SK-N-SH (cell line): ENCODE data around the gene NRG4. TPM values are rescaled to one million over a fixed set of nuclear protein-coding genes. Genes with fewer than 3 reads are reported as not detected.

Experiments used
- CTCF ChIA-PET: fragments of 300-600, 350-600 bp; formaldehyde crosslinking; extraction: SDS; loops from one replicate; lab custom pipeline; 2021; lab: Yijun Ruan, JAX
- POLR2A ChIA-PET: fragments of 350-600 bp; sonication (Branson Sonifier 250); formaldehyde crosslinking; extraction: SDS; loops from one replicate; lab custom pipeline; 2020; ENCODE audit warnings: antibody characterized with exemption, inconsistent platforms; lab: Yijun Ruan, JAX
- DNase-seq: peaks from one replicate; pipeline ENCODE4 v3.0.0; 2012
- H2AFZ ChIP-seq: fragments of 200-600 bp; sonication (generic); 2 replicates; pipeline ENCODE4 v1.8.1; 2016; ENCODE audit warnings: antibody characterized with exemption, mild to moderate bottlenecking, low read depth
- H3F3A ChIP-seq: fragments of 200-600 bp; sonication (generic); replicated peaks from 2 replicates; pipeline ENCODE3; 2016; ENCODE audit warnings: antibody characterized with exemption, mild to moderate bottlenecking; ENCODE audit not compliant: insufficient read depth
- H3K27ac ChIP-seq, 2 experiments: fragments of 200-500 bp in 1 of 2; fragments of 200-600 bp in 1 of 2; sonication (Bioruptor generic) in 1 of 2; sonication (generic), shearing (Covaris generic) in 1 of 2; 2 replicates each; pipeline versions ENCODE4 v1.5.1 to v1.6.1; 2014 to 2016; ENCODE audit warnings: low read depth in 2 of 2, inconsistent platforms in 1 of 2, low read length in 1 of 2, mild to moderate bottlenecking in 1 of 2, mixed read lengths in 1 of 2
- H3K27me3 ChIP-seq: fragments of 200-600 bp; sonication (generic), shearing (Covaris generic); 2 replicates; pipeline ENCODE4 v1.6.1; 2016; ENCODE audit warnings: mixed run types; ENCODE audit not compliant: insufficient read depth
- H3K36me3 ChIP-seq, 2 experiments: fragments of 200-500 bp in 1 of 2; fragments of 200-600 bp in 1 of 2; sonication (Bioruptor generic) in 1 of 2; sonication (generic) in 1 of 2; replicated peaks in 1 of 2; 2 replicates each; pipeline versions ENCODE3 to v1.5.1; 2014 to 2016; ENCODE audit warnings: low read length in 1 of 2, mild to moderate bottlenecking in 1 of 2; ENCODE audit not compliant: insufficient read depth in 2 of 2, control insufficient read depth in 1 of 2
- H3K4me1 ChIP-seq, 2 experiments: fragments of 200-500 bp in 1 of 2; fragments of 200-600 bp in 1 of 2; sonication (Bioruptor generic) in 1 of 2; sonication (generic), shearing (Covaris generic) in 1 of 2; 2 replicates each; pipeline versions ENCODE4 v1.5.1 to v1.6.1; 2014 to 2016; ENCODE audit warnings: low read depth in 1 of 2, low read length in 1 of 2, mixed run types in 1 of 2; ENCODE audit not compliant: insufficient read depth in 2 of 2, control insufficient read depth in 1 of 2
- H3K4me2 ChIP-seq: fragments of 200-600 bp; sonication (generic), shearing (Covaris generic); 2 replicates; pipeline ENCODE4 v1.6.1; 2017; ENCODE audit warnings: mixed run types
- H3K4me3 ChIP-seq, 2 experiments: fragments of 200-500 bp in 1 of 2; fragments of 200-600 bp in 1 of 2; sonication (Bioruptor generic) in 1 of 2; sonication (generic), shearing (Covaris generic) in 1 of 2; 2 replicates each; pipeline versions ENCODE4 v1.5.1 to v1.8.1; 2014 to 2016; ENCODE audit warnings: low read depth in 2 of 2, inconsistent platforms in 1 of 2, low read length in 1 of 2, mild to moderate bottlenecking in 1 of 2, mixed read lengths in 1 of 2, moderate library complexity in 1 of 2
- H3K79me2 ChIP-seq: fragments of 200-600 bp; sonication (generic); 2 replicates; pipeline ENCODE4 v1.8.1; 2017; ENCODE audit warnings: mild to moderate bottlenecking; ENCODE audit not compliant: insufficient read depth
- H3K9ac ChIP-seq: fragments of 200-600 bp; sonication (generic); 2 replicates; pipeline ENCODE4 v1.6.1; 2017; ENCODE audit warnings: mixed run types
- H3K9me2 ChIP-seq: fragments of 200-600 bp; sonication (generic); 2 replicates; pipeline ENCODE4 v1.6.1; 2017; ENCODE audit warnings: mixed run types
- H3K9me3 ChIP-seq: fragments of 200-600 bp; sonication (generic); 2 replicates; pipeline ENCODE4 v1.6.1; 2017; ENCODE audit warnings: mixed run types, mild to moderate bottlenecking, moderate library complexity
- H4K20me1 ChIP-seq: fragments of 200-600 bp; sonication (generic); 2 replicates; pipeline ENCODE4 v1.6.1; 2017; ENCODE audit warnings: mild to moderate bottlenecking, mixed run types; ENCODE audit not compliant: insufficient read depth
- CHD2 ChIP-seq: fragments of 150-350 bp; IDR thresholded peaks from 2 replicates; pipeline ENCODE4 v1.6.1; 2018; ENCODE audit warnings: low read length; ENCODE audit not compliant: partially characterized antibody
- EZH2phosphoT487 ChIP-seq: fragments of 200-600 bp; sonication (generic); IDR thresholded peaks from 2 replicates; pipeline ENCODE4 v1.6.1; 2017; ENCODE audit warnings: low read depth, mixed run types, mild to moderate bottlenecking, antibody characterized with exemption, moderate library complexity, borderline replicate concordance
- FOSL2 ChIP-seq: IDR thresholded peaks from 2 replicates; pipeline ENCODE4 v1.4.0; 2012; ENCODE audit warnings: low read depth, mild to moderate bottlenecking, moderate library complexity, borderline replicate concordance
- NFIC ChIP-seq: IDR thresholded peaks from 2 replicates; pipeline ENCODE4 v1.4.0; 2012; ENCODE audit warnings: borderline replicate concordance
- NRF1 ChIP-seq: IDR thresholded peaks from 2 replicates; pipeline ENCODE4 v1.6.1; 2012; ENCODE audit warnings: low read depth, mild to moderate bottlenecking, low read length
- POLR2AphosphoS5 ChIP-seq: IDR thresholded peaks from 2 replicates; pipeline ENCODE4 v1.6.1; 2012; ENCODE audit warnings: low read depth, low read length
- RAD21 ChIP-seq: IDR thresholded peaks from 2 replicates; pipeline ENCODE4 v1.6.1; 2012; ENCODE audit warnings: mild to moderate bottlenecking, low read length
- SMC3 ChIP-seq: IDR thresholded peaks from 2 replicates; pipeline ENCODE4 v1.6.1; 2012; ENCODE audit warnings: low read depth, low read length, improper control_type of control experiment
- USF1 ChIP-seq: IDR thresholded peaks from 2 replicates; pipeline ENCODE4 v1.4.0; 2012; ENCODE audit warnings: low read depth, borderline replicate concordance
- WGBS: methylation state at CpG from one replicate; pipeline ENCODE4 v1.1.6; 2017; ENCODE audit warnings: low lambda C conversion rate; 5-methylcytosine and 5-hydroxymethylcytosine counted together
- polyA plus RNA-seq, 3 experiments: library from polyadenylated mRNA; depleted of rRNA; stranded (reverse); fragments of >200 nt; gene quantifications; 2 replicates each; pipeline ENCODE4 v1.2.3, GENCODE V29; 2012
- TF ChIP-seq, protein P1 (sequence below): IDR thresholded peaks from 2 replicates; pipeline ENCODE4 v1.4.0; 2012; ENCODE audit warnings: low read depth, borderline replicate concordance
- TF ChIP-seq, protein P2 (sequence below): fragments of 150-350 bp; IDR thresholded peaks from 2 replicates; pipeline ENCODE4 v1.6.1; 2017; ENCODE audit warnings: antibody characterized with exemption, low read length, low read depth, borderline replicate concordance
- TF ChIP-seq, protein P3 (sequence below): IDR thresholded peaks from 2 replicates; pipeline ENCODE4 v1.4.0; 2012; ENCODE audit warnings: low read depth

NRG4 gene
- polyA plus RNA-seq, 1 of the 3 experiments (the other 2 are of a cell fraction) = not detected

DNA sequence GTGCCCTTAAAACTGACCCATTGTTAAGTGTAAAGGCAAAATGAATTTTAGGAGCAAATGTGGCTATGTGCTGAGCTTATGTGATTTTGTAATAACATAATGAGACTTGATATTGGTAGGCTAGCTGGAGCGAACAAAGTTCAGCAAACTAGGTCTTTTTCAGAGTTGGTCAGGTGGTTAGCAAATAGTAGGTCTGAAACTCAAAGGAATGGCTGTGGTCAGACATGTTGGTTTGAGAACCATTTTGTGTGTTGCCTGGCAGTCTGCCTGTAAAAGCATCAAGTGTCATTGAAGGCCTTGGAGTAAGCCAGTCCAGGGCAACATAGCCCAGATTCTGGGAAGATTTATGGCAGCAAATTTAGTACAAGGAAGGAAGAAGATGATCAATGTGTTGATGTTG is 92.1 kb downstream of the NRG4 start (continued):
- TF ChIP-seq, protein P1, sequence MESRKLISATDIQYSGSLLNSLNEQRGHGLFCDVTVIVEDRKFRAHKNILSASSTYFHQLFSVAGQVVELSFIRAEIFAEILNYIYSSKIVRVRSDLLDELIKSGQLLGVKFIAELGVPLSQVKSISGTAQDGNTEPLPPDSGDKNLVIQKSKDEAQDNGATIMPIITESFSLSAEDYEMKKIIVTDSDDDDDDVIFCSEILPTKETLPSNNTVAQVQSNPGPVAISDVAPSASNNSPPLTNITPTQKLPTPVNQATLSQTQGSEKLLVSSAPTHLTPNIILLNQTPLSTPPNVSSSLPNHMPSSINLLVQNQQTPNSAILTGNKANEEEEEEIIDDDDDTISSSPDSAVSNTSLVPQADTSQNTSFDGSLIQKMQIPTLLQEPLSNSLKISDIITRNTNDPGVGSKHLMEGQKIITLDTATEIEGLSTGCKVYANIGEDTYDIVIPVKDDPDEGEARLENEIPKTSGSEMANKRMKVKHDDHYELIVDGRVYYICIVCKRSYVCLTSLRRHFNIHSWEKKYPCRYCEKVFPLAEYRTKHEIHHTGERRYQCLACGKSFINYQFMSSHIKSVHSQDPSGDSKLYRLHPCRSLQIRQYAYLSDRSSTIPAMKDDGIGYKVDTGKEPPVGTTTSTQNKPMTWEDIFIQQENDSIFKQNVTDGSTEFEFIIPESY = no peak
- TF ChIP-seq RAD21 (no peak), CHD2 (no peak), NRF1 (no peak), NFIC (no peak), POLR2AphosphoS5 (no peak), EZH2phosphoT487 (no peak)
- TF ChIP-seq, protein P2, sequence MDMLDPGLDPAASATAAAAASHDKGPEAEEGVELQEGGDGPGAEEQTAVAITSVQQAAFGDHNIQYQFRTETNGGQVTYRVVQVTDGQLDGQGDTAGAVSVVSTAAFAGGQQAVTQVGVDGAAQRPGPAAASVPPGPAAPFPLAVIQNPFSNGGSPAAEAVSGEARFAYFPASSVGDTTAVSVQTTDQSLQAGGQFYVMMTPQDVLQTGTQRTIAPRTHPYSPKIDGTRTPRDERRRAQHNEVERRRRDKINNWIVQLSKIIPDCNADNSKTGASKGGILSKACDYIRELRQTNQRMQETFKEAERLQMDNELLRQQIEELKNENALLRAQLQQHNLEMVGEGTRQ = no peak
- TF ChIP-seq, protein P3, sequence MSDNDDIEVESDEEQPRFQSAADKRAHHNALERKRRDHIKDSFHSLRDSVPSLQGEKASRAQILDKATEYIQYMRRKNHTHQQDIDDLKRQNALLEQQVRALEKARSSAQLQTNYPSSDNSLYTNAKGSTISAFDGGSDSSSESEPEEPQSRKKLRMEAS = no peak

GRCh38 chr15:75918135-75918534 is 94.1 kb downstream of the NRG4 start:
- Histone ChIP-seq H3K36me3 (peaks cover 49 to 53% of the 10 kb centered on the region in 2 experiments), H3K9me2 (no peaks in the 10 kb centered on the region), H3K27ac (no peak overlapping the region), H3K4me3 (no peak overlapping the region), H4K20me1 (peaks cover 20% of the 10 kb centered on the region), H2AFZ (no peak overlapping the region), H3F3A (peaks cover 8% of the 10 kb centered on the region)
- CTCF ChIA-PET = interaction anchor here (1.2 to 4.4 kb wide), 2 partner anchors 11 to 132 kb away, joined by 6 to 20 read pairs; no protein-coding TSS in a partner anchor
- no peak for DNase-seq
- WGBS = 95% methylated on average over 1 of the region's 1 CpG
- TF ChIP-seq, protein P2 = no peak
- TF ChIP-seq USF1 (no peak), FOSL2 (no peak), SMC3 (no peak)
- TF ChIP-seq, protein P3 = no peak
- TF ChIP-seq, all 33 proteins: peak for 0
- peaks cover 5 to 9% of the 10 kb centered on the region in 2 experiments; a peak in 2 of 4 replicates for H3K4me1 ChIP-seq
- H3K27me3 ChIP-seq = no peaks in the 10 kb centered on the region
- H3K79me2 ChIP-seq = peaks cover 72% of the 10 kb centered on the region
- H3K4me2 ChIP-seq = no peak overlapping the region
- H3K9me3 ChIP-seq = no peaks in the 10 kb centered on the region
- POLR2A ChIA-PET = no interaction called here
- no peak overlapping the region for H3K9ac ChIP-seq
